ENCODE results near the gene MYL11.
A peak's percentile ranks its signal among the peaks of the same experiment; 100 is the strongest.
"Not testable (repeated sequence)": the region's sequence is repeated elsewhere in the genome, so short reads cannot be mapped to it uniquely, and the experiment has no call there.

Gene MYL11

GRCh38 chr16:30374538-30374937 is at the start of gene MYL11:
TSS of gene MYL11 (plus strand) at chr16:30374802. CDS start at chr16:30374858, 56 bp downstream.
- DNase-seq (ENCODE audit: low read depth), result no peak
- no peak within 1 kb of the TSS for H3K4me3 ChIP-seq (ENCODE audit: low read depth, low read length)
- no peak for TF ChIP-seq MYC (IDR thresholded peaks at IDR 0.05; ENCODE audit: low read depth, low read length)

- DNase-seq (ENCODE audit: low read depth), result peak; percentile 87
- H3K4me3 ChIP-seq (ENCODE audit: low read depth, low read length), result peak overlapping the region; percentile 68
These were observed 40.1 kb upstream of the MYL11 start for GRCh38 chr16:30334473-30334989.

- TF ChIP-seq MAX (IDR thresholded peaks at IDR 0.05; ENCODE audit: low read depth, low read length), result 0 out of 2 replicates have a peak, but pooled peaks have one; percentile 19
- peak; percentile 59 for TF ChIP-seq POLR2A (IDR thresholded peaks at IDR 0.05; ENCODE audit: extremely low read depth, insufficient read length)
- peak overlapping the region; percentile 60 for H3K4me3 ChIP-seq (ENCODE audit: low read depth, low read length)
- peak; percentile 86 for DNase-seq (ENCODE audit: low read depth)
These were observed 39.5 kb upstream of the MYL11 start for GRCh38 chr16:30335028-30335597.

GRCh38 chr16:30335598-30336474 is 38.8 kb upstream of the MYL11 start:
- peak overlapping the region; percentile 60 for H3K4me3 ChIP-seq (ENCODE audit: low read depth, low read length)
- peak; percentile 58 for DNase-seq (ENCODE audit: low read depth)
- TF ChIP-seq POLR2A (IDR thresholded peaks at IDR 0.05; ENCODE audit: extremely low read depth, insufficient read length) (no peak), MYC (IDR thresholded peaks at IDR 0.05; ENCODE audit: low read depth, low read length) (no peak), MAX (IDR thresholded peaks at IDR 0.05; ENCODE audit: low read depth, low read length) (no peak), CTCF (IDR thresholded peaks at IDR 0.05; ENCODE audit: low read depth, low read length) (no peak)

GRCh38 chr16:30337964-30338357 is 36.6 kb upstream of the MYL11 start:
- not testable (repeated sequence) for H3K4me3 ChIP-seq (ENCODE audit: low read depth, low read length); DNase-seq (ENCODE audit: low read depth)

- not testable (repeated sequence) for H3K4me3 ChIP-seq (ENCODE audit: low read depth, low read length); DNase-seq (ENCODE audit: low read depth)
These were observed 35.9 kb upstream of the MYL11 start for GRCh38 chr16:30338715-30339114.

- no peak overlapping the region for H3K4me3 ChIP-seq (ENCODE audit: low read depth, low read length)
- TF ChIP-seq POLR2A (IDR thresholded peaks at IDR 0.05; ENCODE audit: extremely low read depth, insufficient read length), result no peak
- TF ChIP-seq MAX (IDR thresholded peaks at IDR 0.05; ENCODE audit: low read depth, low read length), result no peak
- no peak for DNase-seq (ENCODE audit: low read depth)
These were observed 34.0 kb upstream of the MYL11 start for GRCh38 chr16:30340621-30341020.

- DNase-seq (ENCODE audit: low read depth); H3K4me3 ChIP-seq (ENCODE audit: low read depth, low read length): not testable (repeated sequence)
These were observed 32.6 kb upstream of the MYL11 start for GRCh38 chr16:30341971-30342370.

GRCh38 chr16:30342751-30343490 is 31.7 kb upstream of the MYL11 start:
- TF ChIP-seq MYC (IDR thresholded peaks at IDR 0.05; ENCODE audit: low read depth, low read length) (no peak), POLR2A (IDR thresholded peaks at IDR 0.05; ENCODE audit: extremely low read depth, insufficient read length) (no peak), MAX (IDR thresholded peaks at IDR 0.05; ENCODE audit: low read depth, low read length) (no peak), CTCF (IDR thresholded peaks at IDR 0.05; ENCODE audit: low read depth, low read length) (no peak)
- no peak for DNase-seq (ENCODE audit: low read depth)
- no peak overlapping the region for H3K4me3 ChIP-seq (ENCODE audit: low read depth, low read length)

GRCh38 chr16:30343491-30343820 is 31.1 kb upstream of the MYL11 start:
- not testable (repeated sequence) for H3K4me3 ChIP-seq (ENCODE audit: low read depth, low read length); DNase-seq (ENCODE audit: low read depth)

All from NB4 (cell line).